Breast epithelium (tissue), 3 donors: ENCODE data around the gene TPPP.

Source experiments
- POLR2A ChIP-seq: fragments of 450-650 bp; IDR thresholded peaks from one replicate; pipeline ENCODE4 v1.6.1; 2016; ENCODE audit warnings: antibody characterized with exemption, mild to moderate bottlenecking, moderate library complexity
- POLR2AphosphoS5 ChIP-seq, 3 donors: sonication (generic); formaldehyde crosslinking; IDR thresholded peaks; one replicate each; pipeline ENCODE4 v1.6.1; 2017; ENCODE audit warnings: antibody characterized with exemption in 3 of 3

GRCh38 chr5:642481-642880 lies 50.7 kb downstream of the TPPP start:
- TF ChIP-seq POLR2AphosphoS5 (IDR thresholded peaks at IDR 0.05) (no peak), POLR2A (no peak)
